GM21723 (cell line): ENCODE measurements around the gene EDAR.
A peak's percentile ranks its signal among the peaks of the same experiment; 100 is the strongest.

ENCODE experiments used
- ATAC-seq: cut with Tn5 transposase; IDR thresholded peaks from one replicate; pipeline ENCODE4 v1.9.1; 2021; ENCODE audit warnings: mild to moderate bottlenecking, moderate library complexity; ENCODE audit not compliant: unreplicated experiment

Gene EDAR

DNA sequence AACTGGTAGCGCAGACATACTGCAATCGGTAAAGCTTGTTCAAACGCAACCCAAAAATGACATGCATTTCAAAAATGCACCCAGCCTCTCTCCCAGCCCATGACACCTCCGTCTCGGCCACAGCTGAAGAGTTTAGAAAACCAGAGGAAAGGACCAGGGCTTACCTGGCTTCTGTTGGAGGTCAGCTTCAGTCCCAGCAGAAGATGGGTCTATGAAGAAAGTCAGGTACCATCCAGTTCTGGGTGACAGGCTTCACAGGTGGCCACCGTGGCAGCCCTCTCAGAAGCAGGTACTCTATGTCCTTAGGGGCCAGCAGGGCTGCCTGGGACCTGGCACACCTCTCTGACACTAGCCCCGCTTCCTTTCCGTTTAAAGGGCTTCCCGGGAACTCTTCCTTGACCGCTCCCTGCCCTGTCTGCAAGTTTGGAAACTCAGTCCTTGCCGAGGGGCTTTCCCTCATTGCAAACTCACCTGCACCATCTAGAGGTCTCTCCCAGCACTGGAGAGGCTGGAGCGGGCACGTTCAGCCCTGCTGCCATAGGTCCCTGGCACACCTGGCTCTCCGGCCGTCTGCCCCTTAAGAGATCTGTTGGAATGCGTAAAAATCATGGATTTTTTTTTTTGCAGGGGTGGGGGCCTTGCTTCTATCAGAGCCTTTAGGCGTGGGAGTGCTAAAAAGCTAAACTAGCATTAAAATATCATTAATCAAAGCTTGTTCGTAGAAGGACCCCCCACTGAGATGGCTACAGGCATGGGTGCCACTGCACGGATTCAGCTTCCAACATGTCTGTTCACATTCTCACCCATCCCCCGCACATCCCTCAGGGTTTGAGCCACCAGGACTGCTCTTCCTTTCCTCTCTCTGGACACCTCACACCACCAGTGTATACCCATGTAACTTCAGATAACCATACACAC is at the start of gene EDAR:
EDAR (minus strand) TSS at position 425 of the 918 bp plus-strand sequence. CDS start 58,206 bp downstream, outside the sequence.
- no peak for ATAC-seq

DNA sequence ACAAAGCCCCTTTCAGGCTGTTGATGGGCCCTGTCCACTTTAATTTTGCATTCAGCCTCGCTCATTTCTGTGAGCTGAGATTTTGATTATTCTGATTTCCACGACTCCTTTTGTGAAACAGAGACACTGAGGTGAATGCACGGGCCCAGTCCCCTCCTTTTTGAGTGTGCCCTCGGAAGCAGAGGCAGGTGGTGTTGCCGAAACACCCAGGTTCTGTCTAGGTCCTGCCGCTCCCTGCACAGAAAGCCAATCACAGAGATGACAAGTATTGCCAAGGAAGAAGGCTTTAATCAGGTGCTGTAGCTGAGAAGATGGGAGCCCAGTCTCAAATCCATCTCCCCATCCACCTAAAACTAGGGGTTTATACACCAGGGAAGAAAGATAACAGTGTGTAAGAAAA is 44.2 kb upstream of the EDAR start:
- no peak for ATAC-seq

DNA sequence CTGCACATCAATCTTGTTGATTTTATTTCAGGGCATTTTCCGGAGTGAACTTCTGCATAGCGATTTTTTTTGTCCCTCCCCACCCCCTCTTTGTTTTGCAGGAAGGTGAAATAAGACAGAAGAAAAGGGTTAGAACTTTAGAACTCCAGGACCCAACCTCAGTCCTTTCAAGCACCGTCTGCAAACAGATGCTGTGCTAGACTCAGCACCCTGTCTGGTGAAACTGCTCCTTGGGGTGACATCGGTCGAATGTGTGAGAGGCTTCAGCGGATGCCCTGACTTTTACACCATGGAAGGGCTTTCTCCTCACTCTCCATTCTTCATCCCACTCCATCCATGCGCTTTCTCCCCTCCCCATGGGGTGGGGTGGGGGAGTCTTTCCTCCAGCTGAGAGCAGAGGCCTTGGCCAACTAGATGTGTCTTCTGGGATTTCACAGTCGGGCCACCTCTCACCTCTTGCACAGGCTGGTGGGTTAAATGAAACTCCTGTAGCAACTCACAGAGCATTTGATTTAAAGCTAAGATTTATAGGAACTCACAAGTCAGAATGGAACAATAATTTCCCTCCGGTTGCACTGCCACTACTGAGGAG is 43.3 kb upstream of the EDAR start:
- no peak for ATAC-seq

DNA sequence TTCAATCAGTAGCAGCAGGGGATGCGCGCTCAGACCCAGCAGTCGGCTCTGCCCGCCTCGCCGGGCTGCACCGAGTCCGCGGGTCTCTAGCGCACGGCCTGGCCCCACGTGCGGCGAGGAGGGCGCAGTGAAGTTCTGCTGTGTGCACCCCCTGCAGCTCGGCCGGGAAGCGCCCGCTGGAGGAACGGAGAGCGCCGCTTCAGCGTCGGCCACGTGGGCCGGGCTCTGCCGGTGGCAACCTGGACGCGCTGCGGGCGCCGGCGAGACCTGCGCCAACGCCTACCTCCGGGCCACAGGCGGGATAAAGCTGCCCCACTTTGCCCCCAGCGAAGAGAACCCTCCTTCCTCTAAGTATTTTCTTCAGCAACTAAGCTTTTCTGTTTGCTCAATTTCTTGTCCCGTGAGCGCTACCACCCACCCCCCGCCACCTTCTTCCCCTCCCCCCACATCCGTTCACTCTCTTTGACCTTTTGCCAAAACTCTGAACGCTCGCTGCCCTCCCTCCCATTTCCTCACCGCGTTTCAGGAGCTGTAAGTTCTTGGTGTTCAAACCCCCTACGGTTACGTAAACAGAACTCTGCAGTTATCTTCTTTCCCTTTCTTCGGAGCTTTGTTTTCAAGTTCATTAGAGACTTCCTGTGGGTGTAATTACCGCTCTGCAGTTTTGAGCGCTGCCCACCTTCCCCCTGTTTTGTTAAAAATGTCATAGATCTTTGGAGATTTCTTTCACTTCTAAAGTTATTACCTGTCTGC is 42.6 kb upstream of the EDAR start:
- ATAC-seq: peak; percentile 69

DNA sequence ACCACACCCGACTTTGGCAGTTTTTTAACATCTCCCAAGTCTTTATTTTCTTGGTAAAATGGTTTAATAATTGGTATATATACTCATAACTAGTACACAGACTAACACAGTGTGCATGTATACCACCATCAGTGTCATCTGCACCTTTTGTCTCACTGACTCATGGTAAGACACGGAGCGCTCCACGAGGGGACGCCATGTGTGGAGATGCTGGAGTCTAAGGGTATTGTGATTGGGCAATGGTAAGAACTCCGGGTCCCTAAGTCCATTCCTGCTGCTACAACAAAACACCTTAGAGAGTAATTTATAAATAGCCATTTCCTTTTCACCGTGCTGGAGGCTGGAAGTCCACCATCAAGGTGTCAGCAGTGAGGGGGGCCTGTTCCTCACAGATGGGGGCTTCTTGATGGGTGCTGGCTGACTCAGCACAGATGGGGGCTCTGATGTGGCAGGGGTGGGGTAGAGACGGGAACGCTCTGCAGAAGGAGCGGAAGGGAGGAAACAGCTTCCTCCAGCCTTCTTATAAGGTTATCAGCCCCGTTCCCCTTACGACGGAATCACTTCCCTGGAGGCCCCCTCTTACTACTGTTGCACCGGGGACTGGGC is 42.0 kb upstream of the EDAR start:
- no peak for ATAC-seq

DNA sequence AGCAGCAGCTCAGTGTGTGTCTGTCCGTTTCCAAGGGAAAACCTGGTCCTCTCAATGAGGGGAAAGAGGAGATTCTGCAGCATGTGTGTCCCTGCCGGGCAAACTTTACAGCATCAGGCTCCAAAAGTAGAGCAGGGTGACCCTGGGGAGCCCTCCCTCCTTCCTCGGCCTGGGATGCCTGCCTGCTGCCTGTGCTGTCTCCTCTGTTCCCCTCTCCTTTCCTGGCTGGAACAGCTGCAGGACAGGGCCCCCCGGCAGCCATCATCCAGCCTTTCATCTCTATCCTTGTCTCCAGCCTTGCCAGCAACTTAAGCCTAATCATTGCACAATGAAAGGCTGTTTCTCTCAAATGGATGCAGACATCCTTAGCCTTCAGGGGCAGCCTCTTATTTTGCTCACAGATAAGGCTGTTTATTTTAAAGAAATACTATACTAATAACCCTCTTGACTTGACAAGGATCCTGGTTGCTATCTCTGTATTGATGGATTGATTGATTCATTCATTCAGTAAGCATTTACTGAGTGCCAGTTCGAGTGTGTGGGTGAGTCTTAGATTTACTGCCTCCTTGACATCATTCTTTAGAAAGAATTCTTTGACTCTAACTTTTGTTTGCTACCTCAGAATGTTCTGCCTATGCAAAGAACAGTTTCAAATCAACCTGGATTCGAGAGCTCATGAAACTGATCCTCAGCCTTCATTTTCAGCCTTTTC is 40.6 kb upstream of the EDAR start:
- ATAC-seq: no peak

DNA sequence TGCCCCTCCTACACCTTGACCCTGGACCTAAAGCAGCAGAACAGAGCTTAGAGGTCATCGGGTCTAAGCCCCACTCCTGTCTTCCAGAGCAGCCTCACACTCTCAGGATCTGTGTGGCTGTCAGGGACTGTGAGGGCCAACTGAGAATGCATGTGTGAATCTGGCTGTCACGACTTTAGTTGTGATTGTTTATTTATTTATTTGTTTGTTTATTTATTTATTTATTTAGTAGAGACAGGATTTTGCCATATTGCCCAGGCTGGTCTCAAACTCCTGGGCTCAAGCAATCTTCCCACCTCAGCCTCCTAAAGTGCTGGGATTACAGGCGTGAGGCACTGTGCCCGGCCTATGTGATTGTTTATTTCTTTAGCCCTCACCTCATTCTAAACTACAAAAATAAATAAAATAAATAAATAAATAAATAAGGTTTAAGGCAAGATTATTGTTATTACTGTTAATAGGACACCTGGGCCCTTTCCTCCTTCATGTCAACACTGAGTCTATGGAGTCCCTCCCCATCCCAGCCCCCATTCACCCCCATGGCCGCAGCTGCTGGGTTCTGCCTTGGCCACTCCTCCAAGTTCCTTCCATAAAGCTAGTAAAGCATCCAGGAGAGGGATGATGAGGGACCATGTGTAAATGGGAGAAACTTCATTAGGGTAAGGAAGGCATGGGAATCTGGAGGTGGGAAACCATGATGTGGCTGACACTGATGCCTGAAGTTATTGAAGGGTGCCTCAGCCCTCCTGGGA is 39.9 kb upstream of the EDAR start:
- no peak for ATAC-seq

DNA sequence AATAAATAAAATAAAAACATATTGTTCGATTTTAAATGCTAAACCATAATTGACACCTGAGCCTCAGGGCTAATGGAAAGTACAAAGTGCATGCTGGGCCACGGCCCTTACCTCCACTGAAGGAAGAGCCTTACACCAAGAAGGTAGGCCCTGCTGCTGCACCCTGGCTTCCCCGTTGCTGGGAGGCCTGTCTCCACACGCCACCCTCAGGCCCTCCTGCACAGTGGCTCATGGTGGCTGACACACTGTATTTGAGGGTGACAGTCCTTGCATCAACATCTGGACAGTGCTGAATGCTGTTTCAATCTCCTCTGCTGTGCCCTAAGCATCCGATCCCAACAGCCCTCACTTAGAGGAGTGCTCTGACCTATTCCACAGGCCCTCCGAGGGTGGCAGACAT is 39.3 kb upstream of the EDAR start:
- no peak for ATAC-seq

DNA sequence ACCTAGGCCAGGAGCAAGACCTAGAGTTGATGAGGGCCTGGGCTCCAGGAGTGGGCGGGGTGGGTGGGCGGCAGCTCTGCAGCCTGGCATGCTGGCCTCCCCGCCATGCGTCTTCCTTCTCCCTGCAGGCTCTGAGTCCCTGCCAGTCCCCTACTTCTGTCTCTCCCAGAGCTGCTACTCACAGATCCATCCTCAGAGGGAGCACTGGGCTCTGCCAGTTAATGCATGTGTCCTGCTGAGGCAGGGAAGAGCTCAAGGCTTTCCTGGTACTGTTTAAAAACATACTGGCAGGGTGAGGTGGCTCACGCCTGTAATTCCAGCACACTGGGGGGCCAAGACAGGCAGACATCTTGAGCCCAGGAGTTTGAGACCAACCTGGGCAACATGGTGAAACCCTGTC is 38.7 kb upstream of the EDAR start:
- no peak for ATAC-seq

DNA sequence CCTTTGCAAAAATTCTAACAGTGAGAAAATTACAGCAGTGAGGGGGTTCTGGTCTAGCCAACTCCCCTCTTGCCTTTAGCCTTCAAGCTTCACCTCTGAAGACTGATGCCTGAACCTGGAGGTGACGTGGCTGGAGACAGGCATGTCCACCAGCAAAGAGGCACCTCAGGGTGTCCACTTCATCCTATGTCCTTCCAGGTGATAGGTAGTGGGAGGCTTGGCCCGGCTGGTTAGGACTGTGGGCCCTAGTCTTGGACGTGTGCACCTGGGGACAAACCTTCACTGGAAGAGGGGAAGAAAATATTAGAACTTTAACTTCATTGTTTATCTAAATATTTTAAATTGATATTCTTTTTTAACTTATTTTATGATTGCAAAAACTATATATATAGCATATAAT is 35.5 kb upstream of the EDAR start:
- ATAC-seq: no peak

DNA sequence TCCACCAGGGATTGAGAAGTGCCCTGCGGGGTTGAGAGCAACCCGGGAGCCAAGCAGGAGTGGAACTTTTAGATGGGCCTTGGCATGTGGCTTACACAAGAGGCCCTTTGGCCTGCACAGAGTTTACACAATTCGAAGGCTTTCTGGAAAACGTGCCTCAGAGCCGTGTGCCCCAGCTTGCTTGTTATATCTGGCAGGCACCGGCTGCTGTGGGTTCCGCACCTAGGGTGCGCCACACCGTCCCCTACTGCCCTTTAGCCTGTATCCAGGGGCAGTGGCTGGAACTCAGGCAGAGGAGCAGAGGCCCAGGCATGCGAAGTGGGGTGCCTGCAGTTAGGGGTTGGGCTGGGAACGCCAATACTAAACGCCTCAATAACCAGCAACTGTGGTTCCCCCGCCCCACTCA is 32.9 kb upstream of the EDAR start:
- no peak for ATAC-seq

DNA sequence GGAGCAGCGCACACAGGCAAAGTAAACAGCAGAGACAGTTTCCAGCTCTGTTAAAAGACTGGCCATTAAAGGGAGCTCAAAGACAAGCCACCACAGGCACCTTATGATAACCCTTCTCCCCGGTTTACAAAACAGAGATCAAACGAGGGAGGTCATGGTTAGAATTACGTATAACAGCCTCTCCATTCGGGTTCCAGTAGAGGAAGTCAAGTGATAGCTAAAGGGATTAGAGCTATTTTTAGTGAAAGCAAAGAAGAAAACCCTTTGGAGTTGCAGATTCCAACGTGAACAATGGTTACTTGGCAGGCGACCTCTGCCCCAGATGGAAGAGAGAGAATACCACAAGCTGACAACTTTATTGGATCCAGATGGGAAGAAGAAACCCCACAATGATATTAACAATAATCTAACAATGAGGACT is 31.2 kb upstream of the EDAR start:
- no peak for ATAC-seq

DNA sequence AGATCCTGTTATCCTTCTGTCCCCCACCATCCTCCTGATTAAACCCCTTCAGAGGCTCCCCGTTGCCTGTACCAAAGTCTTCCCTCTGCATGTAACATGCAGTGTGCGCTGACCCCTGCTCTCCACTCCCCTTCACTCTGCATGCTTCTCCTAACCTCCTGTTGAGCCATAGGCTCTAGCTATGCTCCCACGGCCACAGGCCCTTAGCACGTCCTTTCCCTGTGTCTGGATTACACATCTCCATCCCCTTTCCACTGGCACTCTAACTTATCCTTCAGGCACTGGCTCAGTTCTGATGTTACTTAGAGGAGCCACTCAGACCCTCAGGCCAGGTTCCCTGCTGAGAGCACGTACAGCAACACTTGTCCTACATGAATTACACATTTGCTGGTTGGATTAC is 29.4 kb upstream of the EDAR start:
- no peak for ATAC-seq

DNA sequence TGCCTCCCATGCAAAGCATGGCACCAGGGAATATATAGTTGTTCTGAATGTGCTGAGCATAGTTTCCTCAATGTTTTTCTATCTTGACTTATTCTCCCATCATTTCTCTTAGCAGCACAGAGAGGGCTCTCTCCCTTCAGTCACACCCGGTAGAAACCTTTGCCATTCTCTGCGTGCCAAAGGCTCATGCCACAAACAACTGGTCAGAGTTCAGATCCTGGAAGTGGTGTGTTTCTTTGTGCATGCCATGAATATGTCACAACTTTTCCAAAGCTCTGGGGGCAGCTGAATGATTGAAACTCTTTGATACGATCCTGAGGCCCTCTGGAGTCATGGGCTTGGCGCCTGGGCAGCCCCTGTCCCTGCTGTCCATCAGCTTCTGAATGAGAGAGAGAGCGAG is 28.0 kb upstream of the EDAR start:
- ATAC-seq: no peak

DNA sequence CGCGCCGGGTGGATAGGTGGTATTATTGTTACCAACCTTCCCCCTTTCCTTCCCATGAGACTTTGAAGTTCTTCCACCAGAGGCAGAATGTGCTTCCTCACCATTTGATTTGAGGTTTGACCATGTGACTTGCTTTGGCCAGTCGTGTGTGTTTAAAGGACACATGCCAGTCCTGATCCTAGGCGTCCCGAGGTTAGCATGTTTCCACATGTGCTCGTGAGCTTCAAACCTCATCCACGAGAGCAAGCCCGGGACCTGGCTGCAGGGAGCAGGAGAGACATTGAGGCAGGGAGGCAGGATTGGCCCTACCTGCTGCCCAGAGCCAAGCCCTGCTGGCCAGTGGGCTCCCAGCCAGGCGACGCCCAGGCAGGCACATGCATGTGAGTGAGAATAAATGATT is 27.4 kb upstream of the EDAR start:
- ATAC-seq: no peak

DNA sequence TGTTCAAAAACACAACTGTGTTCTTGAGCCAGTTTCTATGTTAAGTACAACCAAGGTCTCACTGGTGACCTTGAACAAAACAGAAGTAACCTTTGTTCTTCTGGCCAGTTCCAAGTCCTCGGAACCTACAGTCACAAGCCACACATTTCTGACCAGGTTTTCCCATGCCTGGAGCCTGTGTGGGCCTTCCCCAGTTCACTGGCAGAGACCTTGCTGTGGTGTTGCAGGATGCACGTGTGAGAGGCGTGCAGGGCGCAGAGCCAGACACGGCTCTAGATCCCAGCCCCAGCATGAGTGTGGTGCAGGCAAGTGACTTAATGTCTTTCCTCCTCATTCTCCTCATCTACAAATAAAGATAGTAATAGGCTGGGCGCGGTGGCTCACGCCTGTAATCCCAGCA is 25.5 kb upstream of the EDAR start:
- ATAC-seq: no peak

DNA sequence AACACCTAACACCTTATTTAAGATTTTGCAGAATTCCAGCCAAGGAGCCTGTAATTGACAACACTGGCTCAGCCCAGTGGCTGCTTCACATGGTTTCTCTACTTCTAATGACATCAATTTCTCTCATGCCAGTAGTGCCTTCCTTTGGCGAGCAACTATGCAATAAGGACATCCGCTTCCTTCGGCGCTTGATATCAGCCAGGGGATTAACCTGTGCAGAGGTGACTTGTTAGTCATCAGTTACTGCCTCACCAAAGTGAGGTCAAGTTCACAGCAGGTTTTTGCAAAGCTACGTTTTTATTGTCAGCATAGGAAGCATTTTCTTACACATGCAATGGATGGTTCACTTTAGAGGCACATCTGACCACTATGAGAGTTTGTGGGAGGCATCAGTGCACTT is 24.0 kb upstream of the EDAR start:
- ATAC-seq: no peak

DNA sequence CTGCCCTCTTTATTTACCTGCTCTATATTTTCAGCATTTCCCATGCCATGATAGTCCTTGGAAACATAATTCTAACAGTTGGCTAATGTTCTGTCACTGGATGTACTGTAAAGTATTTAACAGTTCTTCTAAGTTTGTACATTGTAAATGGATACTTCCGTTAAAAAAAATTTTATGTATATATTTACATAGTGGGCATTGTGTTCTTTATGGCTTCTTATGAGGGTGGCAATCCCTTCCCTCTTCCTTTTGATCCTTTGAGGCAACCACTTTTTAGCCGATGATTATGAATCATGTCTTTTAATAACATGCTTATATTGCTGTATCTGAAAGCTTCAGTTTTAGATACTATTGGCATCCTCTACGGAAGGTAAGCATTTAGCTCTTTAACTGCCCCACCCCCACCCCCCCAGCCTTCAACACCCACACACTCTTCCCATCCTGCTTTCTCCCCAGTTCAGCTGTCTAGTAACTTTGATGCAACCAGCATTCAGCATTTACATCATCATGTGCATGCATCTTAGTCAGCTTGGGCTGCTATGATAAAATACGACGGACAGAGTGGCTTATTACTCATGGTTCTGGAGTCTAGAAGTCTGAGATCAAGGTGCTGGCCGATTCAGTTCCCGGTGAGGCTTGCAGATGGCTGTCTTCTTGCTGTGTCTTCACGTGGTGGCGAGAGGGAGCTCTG is 21.0 kb upstream of the EDAR start:
- no peak for ATAC-seq

DNA sequence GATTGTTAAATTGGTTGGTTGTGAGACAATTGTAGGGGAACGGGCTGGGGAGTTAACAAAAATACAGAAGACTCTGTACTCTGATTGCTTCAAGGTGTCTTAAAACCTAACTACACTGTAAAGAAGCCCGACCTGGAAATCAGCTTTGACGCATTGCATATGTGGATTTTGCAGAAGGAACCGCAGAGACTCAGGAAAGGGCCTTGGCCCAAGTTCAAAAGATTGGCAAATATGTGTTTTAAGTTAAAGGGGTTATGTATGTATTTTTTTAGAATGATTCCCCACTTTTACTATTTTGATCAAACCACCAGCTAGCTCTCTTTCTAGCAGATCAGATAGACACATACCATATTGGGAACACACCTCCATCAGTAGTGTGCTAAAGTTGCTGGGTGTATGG is 18.0 kb upstream of the EDAR start:
- no peak for ATAC-seq
